Heart right ventricle (tissue), 16 donors: Measurements from ENCODE around the gene GMPR. TPM values are rescaled to one million over a fixed set of nuclear protein-coding genes. Genes with fewer than 3 reads are reported as not detected.
A peak's percentile ranks its signal among the peaks of the same experiment; 100 is the strongest.

Source experiments
- ATAC-seq, 8 donors: fragments of 200-7000 bp; cut with Tn5 transposase; one replicate each; pipeline ENCODE4 v1.9.1; 2020; ENCODE audit warnings: mild to moderate bottlenecking in 8 of 8, moderate library complexity in 8 of 8, moderate number of reproducible peaks in 1 of 8
- DNase-seq, 2 donors: peaks; one replicate each; pipeline ENCODE4 v3.0.0-alpha.2; 2020
- H3K27ac ChIP-seq, 10 donors: fragments of 200-600 bp; sonication (generic) in 2 of 10; one replicate each; pipeline versions ENCODE4 v1.5.0 to v1.8.0; 2020 to 2022; ENCODE audit warnings: mild to moderate bottlenecking in 3 of 10
- H3K27me3 ChIP-seq, 7 donors: fragments of 200-600 bp; one replicate each; pipeline ENCODE4 v1.8.0; 2021 to 2022; ENCODE audit warnings: mild to moderate bottlenecking in 2 of 7
- H3K36me3 ChIP-seq, 9 donors: fragments of 200-600 bp; sonication (generic) in 1 of 9; one replicate each; pipeline versions ENCODE4 v1.5.0 to v1.8.0; 2020 to 2022; ENCODE audit warnings: mild to moderate bottlenecking in 2 of 9
- H3K4me1 ChIP-seq, 9 donors: fragments of 200-600 bp; sonication (generic) in 1 of 9; one replicate each; pipeline versions ENCODE4 v1.5.0 to v1.8.0; 2020 to 2022; ENCODE audit warnings: mild to moderate bottlenecking in 4 of 9
- H3K4me3 ChIP-seq, 10 donors: fragments of 200-600 bp; sonication (generic) in 2 of 10; one replicate each; pipeline versions ENCODE4 v1.5.0 to v1.8.0; 2020 to 2022; ENCODE audit warnings: mild to moderate bottlenecking in 7 of 10, moderate library complexity in 2 of 10
- H3K9me3 ChIP-seq, 11 donors: fragments of 200-600 bp in 10 of 11; sonication (generic) in 2 of 11; one replicate each; pipeline versions ENCODE4 v1.5.0 to v1.8.0; 2013 to 2022; ENCODE audit warnings: mild to moderate bottlenecking in 2 of 11, control low read depth in 1 of 11, moderate library complexity in 1 of 11
- CTCF ChIP-seq, 9 donors: fragments of 200-600 bp; sonication (generic) in 2 of 9; IDR thresholded peaks; one replicate each; pipeline versions ENCODE4 v1.5.0 to v1.8.0; 2021 to 2022; ENCODE audit warnings: antibody characterized with exemption in 9 of 9, mild to moderate bottlenecking in 5 of 9, moderate library complexity in 1 of 9
- WGBS, 2 donors: extraction: QIAGEN DNeasy Blood & Tissue Kit; methylation state at CpG; one replicate each; pipeline ENCODE4 v1.1.7; 2013; ENCODE audit warnings: inconsistent platforms in 1 of 2; 5-methylcytosine and 5-hydroxymethylcytosine counted together
- intact Hi-C, 10 donors: fragments of 100-400 bp; cut with DNase I; formaldehyde crosslinking; loops; one replicate each; pipeline versions ENCODE4 v1.11.1 to v1.14.2; 2022
- polyA plus RNA-seq, 2 donors: library from polyadenylated mRNA; stranded (reverse); fragments of 200-250 nt; gene quantifications; one replicate each; pipeline ENCODE4 v1.2.3, GENCODE V29; 2013
- total RNA-seq, 10 donors: library from RNA; stranded (reverse); fragmentation: NEBNext Ultra II Directional in 3 of 10; extraction: Animal tissue kit (Norgen Biotek cat#: 25700) in 3 of 10; gene quantifications; one replicate each; pipeline versions ENCODE4 v1.2.1 to v1.2.4, GENCODE V29; 2021 to 2023
- donor health status: Arrhythmogenic right ventricular cardiomyopathy.
- donor health status: ischemic (EF 13 %, LVEDD 7.1; RV severe dilation, severe dysfunction).
- donor health status: healthy with polysubstance abuse.
- donor health status: DM: no; HTN: yes; CAD: no.
- donor health status: DM: no; HTN: no; CAD: no.
- donor health status: ischemic (EF 25% LVEDD 6.9; RV normal size, moderate dysfunction).
- donor health status: ischemic (EF 25% LVEDD 5.7; RV mildly dilated, moderate dysfunction).
- donor health status: healthy.
- donor health status: DM: yes; HTN: yes; CAD: no.
- donor health status: Ischemic cardiomyopathy.
- donor health status: ischemic (EF 35%, LVEDD 5.7; RV mildly dilated, moderate dysfunction).
- donor health status: nonischemic (EF 11% LVEDD 7.7; RV severe dilation, severe dysfunction).
- donor health status: DM: yes; HTN: yes; CAD: no.
- donor health status: PGD.
- donor health status: ischemic (EF 29% LVEDD 5.4; RV normal size, mild dysfunction).
- donor health status: nonischemic (EF 23%, LVEDD 6.1; RV moderate dilation, normal function).

Gene GMPR
- total and polyA plus RNA-seq, 12 donors = 74.1 to 334 (median 104) TPM

- H3K27ac ChIP-seq = no peak overlapping the region
These were observed 36.7 kb upstream of the GMPR start for GRCh38 chr6:16201706-16202105.

GRCh38 chr6:16204653-16205376 lies 33.6 kb upstream of the GMPR start:
- Histone ChIP-seq H3K4me1 (peaks cover 0 to 21% (median 8%) of the 10 kb centered on the region in 9 donors), H3K27me3 (peaks cover 0 to 7% (median 0%) of the 10 kb centered on the region in 7 donors), H3K27ac (peak overlapping the region in 3 of 10 donors; percentile 17 to 56 (median 42)), H3K9me3 (no peaks in the 10 kb centered on the region), H3K4me3 (no peak overlapping the region), H3K36me3 (no peaks in the 10 kb centered on the region)
- 72 to 77% methylated on average over 5 of the region's 5 CpGs for WGBS, 2 donors
- intact Hi-C loops = loop anchor here in 3 of 10 donors (5.0 to 10.0 kb wide), 2 partner anchors 73 to 520 kb away; no protein-coding TSS in a partner anchor
- no peak for DNase-seq
- no peak for TF ChIP-seq CTCF (IDR thresholded peaks at IDR 0.05)
- ATAC-seq = peak in 3 of 8 donors; percentile 3 to 21 (median 7)

More at GRCh38 chr6:16201706-16202105, 36.7 kb upstream of the GMPR start:
- no peak for TF ChIP-seq CTCF (IDR thresholded peaks at IDR 0.05)
- ATAC-seq = no peak
- Histone ChIP-seq H3K27me3 (peaks cover 0 to 6% (median 0%) of the 10 kb centered on the region in 7 donors), H3K36me3 (no peaks in the 10 kb centered on the region), H3K4me3 (no peak overlapping the region), H3K9me3 (no peaks in the 10 kb centered on the region), H3K4me1 (peaks cover 0 to 22% (median 6%) of the 10 kb centered on the region in 9 donors)
- 95 to 100% methylated on average over 1 of the region's 1 CpG for WGBS, 2 donors
- intact Hi-C loops = loop anchor here in 1 of 10 donors (10.0 kb wide), 1 partner anchor 517 kb away; no protein-coding TSS in a partner anchor
- DNase-seq = no peak

GRCh38 chr6:16205377-16206144 lies 32.8 kb upstream of the GMPR start:
- peaks cover 0 to 7% (median 0%) of the 10 kb centered on the region in 7 donors for H3K27me3 ChIP-seq
- 70 to 86% methylated on average over 4 of the region's 4 CpGs for WGBS, 2 donors
- H3K9me3 ChIP-seq = no peaks in the 10 kb centered on the region
- TF ChIP-seq CTCF (IDR thresholded peaks at IDR 0.05) = no peak
- ATAC-seq (peak; percentile 58 to 84 (median 74)), DNase-seq (peak in 1 of 2 donors; percentile 51)
- H3K27ac ChIP-seq = peak overlapping the region in 4 of 10 donors; percentile 15 to 56 (median 20)
- no peaks in the 10 kb centered on the region for H3K36me3 ChIP-seq
- H3K4me3 ChIP-seq = no peak overlapping the region
- intact Hi-C loops = loop anchor here in 5 of 10 donors (1.0 to 10.0 kb wide), 4 partner anchors 73 to 521 kb away; no protein-coding TSS in a partner anchor
- peaks cover 0 to 18% (median 8%) of the 10 kb centered on the region in 9 donors for H3K4me1 ChIP-seq

GRCh38 chr6:16206595-16207037 lies 31.8 kb upstream of the GMPR start:
- TF ChIP-seq CTCF (IDR thresholded peaks at IDR 0.05) = peak; percentile 86 to 99 (median 97)
- peaks cover 0 to 16% (median 8%) of the 10 kb centered on the region in 9 donors for H3K4me1 ChIP-seq
- H3K36me3 ChIP-seq = no peaks in the 10 kb centered on the region
- intact Hi-C loops = loop anchor here in 5 of 10 donors (1.0 to 10.0 kb wide), 4 partner anchors 74 to 522 kb away; no protein-coding TSS in a partner anchor
- 6% methylated on average over 6 of the region's 6 CpGs for WGBS, 2 donors
- no peak overlapping the region for H3K4me3 ChIP-seq
- H3K27ac ChIP-seq = peak overlapping the region in 2 of 10 donors; percentile 17 to 64
- ATAC-seq = peak; percentile 52 to 94 (median 80)
- peaks cover 0 to 7% (median 0%) of the 10 kb centered on the region in 7 donors for H3K27me3 ChIP-seq
- H3K9me3 ChIP-seq = no peaks in the 10 kb centered on the region
- DNase-seq = peak in 1 of 2 donors; percentile 75
